Hematopoietic multipotent progenitor cell treated with erythropoietin and hydrocortisone succinate and interleukin-3 and kit ligand, for 15 days (in vitro differentiated cells): ENCODE measurements around the gene KMT5B.
A peak's percentile ranks its signal among the peaks of the same experiment; 100 is the strongest.

Experiments used
- DNase-seq: peaks from one replicate; pipeline ENCODE4 v3.0.0-alpha.2; 2015; ENCODE audit warnings: low spot score

The KMT5B gene

GRCh38 chr11:68215524-68216170, 2.6 kb upstream of the KMT5B start:
- DNase-seq = no peak

GRCh38 chr11:68215087-68215445, 2.0 kb upstream of the KMT5B start:
- DNase-seq = no peak

GRCh38 chr11:68214173-68215086, 1.3 kb upstream of the KMT5B start:
- DNase-seq = no peak

GRCh38 chr11:68213555-68214172, 568 bp upstream of the KMT5B start:
- DNase-seq = peak; percentile 88

GRCh38 chr11:68212421-68213134, 518 bp downstream of the KMT5B start:
- peak; percentile 78 for DNase-seq

- DNase-seq = no peak
These were observed 1.6 kb downstream of the KMT5B start for GRCh38 chr11:68211546-68211945.

- peak; percentile 81 for DNase-seq
These were observed 6.9 kb downstream of the KMT5B start for GRCh38 chr11:68206211-68206610.

- no peak for DNase-seq
These were observed 8.7 kb downstream of the KMT5B start for GRCh38 chr11:68204402-68204801.

GRCh38 chr11:68202165-68202564, 10.9 kb downstream of the KMT5B start:
- DNase-seq = no peak

GRCh38 chr11:68201492-68201891, 11.6 kb downstream of the KMT5B start:
- no peak for DNase-seq

GRCh38 chr11:68200639-68201038, 12.5 kb downstream of the KMT5B start:
- no peak for DNase-seq

- no peak for DNase-seq
These were observed 13.7 kb downstream of the KMT5B start for GRCh38 chr11:68199295-68199987.

GRCh38 chr11:68196219-68196618, 16.9 kb downstream of the KMT5B start:
- DNase-seq = no peak

- no peak for DNase-seq
These were observed 18.3 kb downstream of the KMT5B start for GRCh38 chr11:68194675-68195294.

GRCh38 chr11:68193018-68193417, 20.1 kb downstream of the KMT5B start:
- no peak for DNase-seq

- DNase-seq = no peak
These were observed 21.2 kb downstream of the KMT5B start for GRCh38 chr11:68191661-68192579.

- DNase-seq = no peak
These were observed 23.2 kb downstream of the KMT5B start for GRCh38 chr11:68189888-68190287.

- DNase-seq = no peak
These were observed 24.0 kb downstream of the KMT5B start for GRCh38 chr11:68189082-68189481.

GRCh38 chr11:68186061-68186460, 27.0 kb downstream of the KMT5B start:
- DNase-seq = no peak
